ENCODE measurements around the gene TPRG1L. TPM values are rescaled to one million over a fixed set of nuclear protein-coding genes. Genes with fewer than 3 reads are reported as not detected.
"Not testable (repeated sequence)": the region's sequence is repeated elsewhere in the genome, so short reads cannot be mapped to it uniquely, and the experiment has no call there.

The TPRG1L gene
- total RNA-seq, 1 experiment from 2014 or later: 6.7 TPM

- no peak for DNase-seq (ENCODE audit: low spot score)
Measured at GRCh38 chr1:3609016-3609768, 15.6 kb upstream of the TPRG1L start.

GRCh38 chr1:3609769-3610526, 14.9 kb upstream of the TPRG1L start:
- DNase-seq (ENCODE audit: low spot score): no peak

- DNase-seq (ENCODE audit: low spot score): no peak
Measured at GRCh38 chr1:3610527-3611169, 14.2 kb upstream of the TPRG1L start.

- DNase-seq (ENCODE audit: low spot score): no peak
Measured at GRCh38 chr1:3611170-3612019, 13.4 kb upstream of the TPRG1L start, which contains the start of gene MEGF6. Gene MEGF6 (minus strand): TSS chr1:3611508. CDS start chr1:3611268, 240 bp downstream.

GRCh38 chr1:3612123-3612522, 12.7 kb upstream of the TPRG1L start:
- no peak for DNase-seq (ENCODE audit: low spot score)

- no peak for DNase-seq (ENCODE audit: low spot score)
Measured at GRCh38 chr1:3614755-3615742, 9.8 kb upstream of the TPRG1L start.

- DNase-seq (ENCODE audit: low spot score): no peak
Measured at GRCh38 chr1:3616861-3617260, 8.0 kb upstream of the TPRG1L start.

GRCh38 chr1:3617806-3618345, 6.9 kb upstream of the TPRG1L start:
- DNase-seq (ENCODE audit: low spot score): no peak

- DNase-seq (ENCODE audit: low spot score): no peak
Measured at GRCh38 chr1:3618531-3618880, 6.3 kb upstream of the TPRG1L start.

- peak; percentile 38 for DNase-seq (ENCODE audit: low spot score)
Measured at GRCh38 chr1:3618881-3619671, 5.7 kb upstream of the TPRG1L start.

- DNase-seq (ENCODE audit: low spot score): no peak
Measured at GRCh38 chr1:3620708-3621107, 4.1 kb upstream of the TPRG1L start.

GRCh38 chr1:3621151-3621671, 3.6 kb upstream of the TPRG1L start:
- DNase-seq (ENCODE audit: low spot score): peak; percentile 39

GRCh38 chr1:3622102-3622501, 2.7 kb upstream of the TPRG1L start:
- not testable (repeated sequence) for DNase-seq (ENCODE audit: low spot score)

- DNase-seq (ENCODE audit: low spot score): no peak
Measured at GRCh38 chr1:3623441-3624199, 1.2 kb upstream of the TPRG1L start.

- peak; percentile 44 for DNase-seq (ENCODE audit: low spot score)
Measured at GRCh38 chr1:3625151-3625907, 514 bp downstream of the TPRG1L start.

GRCh38 chr1:3626025-3626424, 1.2 kb downstream of the TPRG1L start:
- DNase-seq (ENCODE audit: low spot score): no peak

GRCh38 chr1:3627515-3628253, 2.9 kb downstream of the TPRG1L start:
- DNase-seq (ENCODE audit: low spot score): no peak
